Natural killer cell (primary cell): Measurements from ENCODE around the gene P3R3URF. TPM values are rescaled to one million over a fixed set of nuclear protein-coding genes. Genes with fewer than 3 reads are reported as not detected.

ENCODE experiments used
- ATAC-seq, 3 donors: fragments of 150-1000 bp in 2 of 3; fragments of 200-7000 bp in 1 of 3; cut with Tn5 transposase; 1 replicate in 1 of 3; 2 replicates in 2 of 3; pipeline ENCODE4 v1.10.0; 2021; ENCODE audit warnings: mild to moderate bottlenecking in 2 of 3, moderate library complexity in 2 of 3
- DNase-seq, 2 donors: peaks; one replicate each; pipeline versions ENCODE4 v3.0.0 to v3.0.0-alpha.2; 2013 to 2021; ENCODE audit warnings: mixed read lengths in 1 of 2
- H3K27ac ChIP-seq: one replicate; pipeline ENCODE4 v1.5.1; 2013; ENCODE audit warnings: mild to moderate bottlenecking, low read length
- H3K27me3 ChIP-seq: one replicate; pipeline ENCODE4 v1.6.1; 2013; ENCODE audit warnings: low read length; ENCODE audit not compliant: control insufficient read depth, insufficient read depth
- H3K36me3 ChIP-seq: one replicate; pipeline ENCODE4 v1.6.1; 2013; ENCODE audit warnings: low read length; ENCODE audit not compliant: control insufficient read depth, insufficient read depth
- H3K4me1 ChIP-seq: one replicate; pipeline ENCODE4 v1.6.1; 2013; ENCODE audit warnings: low read length; ENCODE audit not compliant: control insufficient read depth, insufficient read depth
- H3K4me3 ChIP-seq: one replicate; pipeline ENCODE4 v1.5.1; 2013; ENCODE audit warnings: low read length
- H3K9me3 ChIP-seq: one replicate; pipeline ENCODE4 v1.6.1; 2013; ENCODE audit warnings: low read length; ENCODE audit not compliant: control insufficient read depth, insufficient read depth
- H3K27ac Mint-ChIP-seq, 2 donors: one replicate each; pipeline ENCODE4 v1.8.0; 2022; ENCODE audit warnings: mild to moderate bottlenecking in 2 of 2, mixed read lengths in 2 of 2, moderate library complexity in 1 of 2
- H3K27me3 Mint-ChIP-seq, 2 donors: one replicate each; pipeline ENCODE4 v1.8.0; 2022; ENCODE audit warnings: low read depth in 2 of 2, mixed read lengths in 2 of 2
- H3K36me3 Mint-ChIP-seq: one replicate; pipeline ENCODE4 v1.8.0; 2022; ENCODE audit warnings: mixed read lengths
- H3K4me1 Mint-ChIP-seq, 2 donors: one replicate each; pipeline ENCODE4 v1.8.0; 2022; ENCODE audit warnings: mixed read lengths in 2 of 2
- H3K4me3 Mint-ChIP-seq: one replicate; pipeline ENCODE4 v1.8.0; 2022; ENCODE audit warnings: mild to moderate bottlenecking, moderate library complexity, mixed read lengths
- H3K9me3 Mint-ChIP-seq, 2 donors: one replicate each; pipeline ENCODE4 v1.8.0; 2022; ENCODE audit warnings: mixed read lengths in 2 of 2
- CTCF ChIP-seq: fragments of 200-600 bp; IDR thresholded peaks from one replicate; pipeline ENCODE4 v1.8.0; 2022; ENCODE audit warnings: antibody characterized with exemption
- WGBS: methylation state at CpG from one replicate; pipeline ENCODE4 v1.1.7; 2013; ENCODE audit warnings: missing lambda C conversion rate; ENCODE audit not compliant: insufficient coverage; 5-methylcytosine and 5-hydroxymethylcytosine counted together
- intact Hi-C: fragments of 100-400 bp; cut with micrococcal nuclease; formaldehyde crosslinking; loops from one replicate; pipeline ENCODE4 v1.14.2; 2022
- total RNA-seq, 4 donors: library from RNA; stranded (reverse); fragments of 120-200 nt in 1 of 4; gene quantifications; one replicate each; pipeline versions ENCODE4 v1.2.3 to v1.2.4, GENCODE V29; 2013 to 2022

Gene P3R3URF
- total RNA-seq, 3 donors from 2014 or later (not counting 1 experiment from before 2014, with no cell fraction given), result not detected

- Histone ChIP-seq H3K9me3 (no peaks in the 10 kb centered on the region), H3K36me3 (peaks cover 25% of the 10 kb centered on the region), H3K4me1 (peaks cover 19% of the 10 kb centered on the region), H3K4me3 (no peak overlapping the region), H3K27me3 (no peaks in the 10 kb centered on the region), H3K27ac (no peak overlapping the region)
- Mint-ChIP-seq H3K36me3 (no peaks in the 10 kb centered on the region), H3K4me1 (peaks cover 17 to 22% of the 10 kb centered on the region in 2 donors), H3K9me3 (no peaks in the 10 kb centered on the region), H3K27me3 (no peaks in the 10 kb centered on the region), H3K27ac (peak overlapping the region in 1 of 2 donors; percentile 57), H3K4me3 (no peak overlapping the region)
- WGBS, result 93% methylated on average over 8 of the region's 8 CpGs
- ATAC-seq (no peak), DNase-seq (no peak)
- intact Hi-C loops, result no loop called here
- no peak for TF ChIP-seq CTCF
These were observed 11.0 kb upstream of the P3R3URF start for GRCh38 chr1:46187106-46187869.

GRCh38 chr1:46186076-46186475 lies 9.8 kb upstream of the P3R3URF start:
- DNase-seq (no peak), ATAC-seq (no peak)
- peaks cover 17% of the 10 kb centered on the region for H3K36me3 ChIP-seq
- no peaks in the 10 kb centered on the region for H3K27me3 ChIP-seq
- intact Hi-C loops, result no loop called here
- H3K9me3 Mint-ChIP-seq, result no peaks in the 10 kb centered on the region
- no peak for TF ChIP-seq CTCF
- H3K27ac Mint-ChIP-seq, result peak overlapping the region in 1 of 2 donors; percentile 80
- WGBS, result 85% methylated on average over 2 of the region's 2 CpGs
- no peaks in the 10 kb centered on the region for H3K27me3 Mint-ChIP-seq
- H3K36me3 Mint-ChIP-seq, result no peaks in the 10 kb centered on the region
- H3K4me3 Mint-ChIP-seq, result no peak overlapping the region
- no peak overlapping the region for H3K27ac ChIP-seq
- peaks cover 17 to 22% of the 10 kb centered on the region in 2 donors for H3K4me1 Mint-ChIP-seq
- H3K9me3 ChIP-seq, result no peaks in the 10 kb centered on the region
- no peak overlapping the region for H3K4me3 ChIP-seq
- H3K4me1 ChIP-seq, result peaks cover 19% of the 10 kb centered on the region

- DNase-seq, result peak in 1 of 2 donors; percentile 26
- H3K36me3 Mint-ChIP-seq, result no peaks in the 10 kb centered on the region
- Histone ChIP-seq H3K4me1 (peaks cover 19% of the 10 kb centered on the region), H3K36me3 (peaks cover 9% of the 10 kb centered on the region), H3K4me3 (no peak overlapping the region), H3K27me3 (no peaks in the 10 kb centered on the region), H3K9me3 (no peaks in the 10 kb centered on the region), H3K27ac (no peak overlapping the region)
- no peaks in the 10 kb centered on the region for H3K9me3 Mint-ChIP-seq
- peaks cover 17 to 22% of the 10 kb centered on the region in 2 donors for H3K4me1 Mint-ChIP-seq
- no peaks in the 10 kb centered on the region for H3K27me3 Mint-ChIP-seq
- ATAC-seq, result peak in 1 of 3 donors; percentile 6
- 63% methylated on average over 6 of the region's 7 CpGs for WGBS
- intact Hi-C loops, result no loop called here
- peak overlapping the region; percentile 58 to 80 for H3K27ac Mint-ChIP-seq
- no peak overlapping the region for H3K4me3 Mint-ChIP-seq
- no peak for TF ChIP-seq CTCF
These were observed 8.8 kb upstream of the P3R3URF start for GRCh38 chr1:46184920-46185658.
